Ishikawa (cell line): ENCODE data around the gene ENOX1.

Source experiments
- CREB1 ChIP-seq: IDR thresholded peaks from 2 replicates; pipeline ENCODE4 v1.6.1; 2012; ENCODE audit warnings: low read depth
- EP300 ChIP-seq: IDR thresholded peaks from 2 replicates; pipeline ENCODE4 v1.6.1; 2012; ENCODE audit warnings: borderline replicate concordance
- RAD21 ChIP-seq: IDR thresholded peaks from 2 replicates; pipeline ENCODE4 v1.6.1; 2012; ENCODE audit warnings: low read depth
- REST ChIP-seq: IDR thresholded peaks from 2 replicates; pipeline ENCODE4 v1.6.1; 2012; ENCODE audit warnings: low read depth, mild to moderate bottlenecking
- TAF1 ChIP-seq: IDR thresholded peaks from 2 replicates; pipeline ENCODE4 v1.6.1; 2012; ENCODE audit warnings: low read depth, mild to moderate bottlenecking

DNA sequence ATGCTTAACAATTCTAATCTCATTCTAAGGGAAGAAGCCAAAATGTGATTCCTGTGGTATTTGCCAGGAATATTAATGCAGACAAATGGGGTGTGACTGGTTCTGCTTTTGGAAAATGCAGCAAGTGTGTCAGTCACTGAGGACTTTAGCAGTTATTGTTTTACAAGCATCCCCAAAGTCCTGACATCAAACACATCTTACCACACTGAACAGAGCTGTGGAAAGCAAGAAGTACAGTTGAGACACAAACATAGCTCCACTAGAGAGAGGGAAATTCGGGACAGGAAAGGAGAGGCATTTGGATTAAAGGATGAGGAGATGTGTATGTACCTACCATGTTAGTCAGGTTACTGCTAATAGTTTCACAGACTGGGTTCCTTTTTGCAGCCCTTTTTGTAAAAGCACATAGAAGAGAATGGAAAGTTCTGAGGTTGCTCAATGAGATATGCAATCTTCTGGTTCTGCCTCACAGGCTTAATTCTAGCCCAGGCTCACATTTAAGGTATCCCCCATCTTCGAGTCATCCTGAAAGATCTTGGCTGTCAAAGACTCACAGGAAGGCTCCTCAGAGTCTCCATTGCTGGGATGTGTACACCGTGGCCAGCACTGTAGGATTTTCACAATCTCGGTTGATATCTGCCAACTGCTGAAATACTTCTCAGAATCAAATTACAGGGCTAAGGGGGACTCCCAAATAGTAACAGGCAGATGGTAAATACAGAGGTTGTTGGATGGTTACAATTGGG is 446.8 kb downstream of the ENOX1 start:
- TF ChIP-seq REST, result no peak
- TF ChIP-seq TAF1, result no peak
- no peak for TF ChIP-seq RAD21
- TF ChIP-seq EP300, result no peak
- no peak for TF ChIP-seq CREB1
